KMS-11 (cell line): Measurements from ENCODE around the gene KIF7.

ENCODE experiments used
- H2AFZ ChIP-seq: fragments of 200-600 bp; sonication (generic); 2 replicates; pipeline ENCODE4 v1.6.1; 2016; ENCODE audit warnings: antibody characterized with exemption, mixed run types, low read depth
- H3K27ac ChIP-seq: fragments of 200-600 bp; sonication (generic); 2 replicates; pipeline ENCODE4 v1.6.1; 2016; ENCODE audit warnings: mild to moderate bottlenecking, mixed run types
- H3K27me3 ChIP-seq: fragments of 200-600 bp; sonication (generic); 2 replicates; pipeline ENCODE4 v1.6.1; 2017; ENCODE audit warnings: mild to moderate bottlenecking, low read depth, mixed run types, moderate library complexity; ENCODE audit not compliant: insufficient read depth
- H3K36me3 ChIP-seq: fragments of 200-600 bp; sonication (generic); 2 replicates; pipeline ENCODE4 v1.6.1; 2017; ENCODE audit warnings: mild to moderate bottlenecking, mixed run types; ENCODE audit not compliant: insufficient read depth
- H3K4me1 ChIP-seq: fragments of 200-600 bp; sonication (generic); 2 replicates; pipeline ENCODE4 v1.6.1; 2016; ENCODE audit warnings: mild to moderate bottlenecking, low read depth, mixed run types; ENCODE audit not compliant: poor library complexity, severe bottlenecking
- H3K4me2 ChIP-seq: fragments of 200-600 bp; sonication (generic); 2 replicates; pipeline ENCODE4 v1.7.0; 2016; ENCODE audit warnings: mild to moderate bottlenecking, mixed run types
- H3K4me3 ChIP-seq: fragments of 200-600 bp; sonication (generic); IDR thresholded peaks from 2 replicates; pipeline ENCODE4 v1.6.1; 2017; ENCODE audit warnings: low read depth, low read length, mixed read lengths; ENCODE audit not compliant: insufficient read depth
- H3K79me2 ChIP-seq: fragments of 200-600 bp; sonication (generic); 2 replicates; pipeline ENCODE4 v1.6.1; 2016; ENCODE audit warnings: low read depth, mixed run types; ENCODE audit not compliant: insufficient read depth
- H3K9ac ChIP-seq: fragments of 200-600 bp; sonication (generic); 2 replicates; pipeline ENCODE4 v1.6.1; 2016; ENCODE audit warnings: mild to moderate bottlenecking, mixed run types
- H4K20me1 ChIP-seq: fragments of 200-600 bp; sonication (generic); 2 replicates; pipeline ENCODE4 v1.6.1; 2016; ENCODE audit warnings: mild to moderate bottlenecking, mixed run types; ENCODE audit not compliant: insufficient read depth
- TF ChIP-seq, protein P1 (sequence below): fragments of 200-600 bp; sonication (generic); conservative IDR thresholded peaks from 2 replicates; pipeline ENCODE4 v1.6.1; 2017; ENCODE audit warnings: low read depth, mild to moderate bottlenecking, antibody characterized with exemption, low read length, moderate library complexity, mixed read lengths

The KIF7 gene

DNA sequence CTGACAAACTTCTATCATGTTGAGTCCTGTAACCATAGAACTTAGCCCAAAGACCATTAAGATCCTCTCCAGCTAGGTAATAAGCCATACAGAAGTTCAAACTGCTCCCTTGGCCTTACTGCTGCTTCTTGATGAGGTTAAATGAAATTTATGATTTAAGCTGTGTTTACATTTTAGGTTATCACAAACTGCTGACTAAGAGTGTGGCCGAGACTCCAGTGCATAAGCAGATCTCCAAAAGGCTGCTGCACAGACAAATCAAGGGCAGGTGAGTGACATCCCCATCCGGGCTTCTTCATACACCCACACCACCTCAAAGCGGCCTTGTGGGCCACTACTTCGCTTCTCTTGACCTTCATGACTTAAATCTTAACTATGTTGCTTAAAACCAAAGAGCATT, 39.0 kb downstream of the KIF7 start:
- Histone ChIP-seq H3K9ac (no peak overlapping the region), H3K79me2 (no peaks in the 10 kb centered on the region; the same call in 1 of the 2 replicates), H3K36me3 (peaks cover 30% of the 10 kb centered on the region; the same call in 1 of the 2 replicates), H3K4me3 (no peak overlapping the region), H4K20me1 (no peaks in the 10 kb centered on the region), H3K4me1 (peaks cover 14% of the 10 kb centered on the region), H3K4me2 (no peak overlapping the region), H3K27me3 (no peaks in the 10 kb centered on the region), H3K27ac (no peak overlapping the region), H2AFZ (no peak overlapping the region)
- TF ChIP-seq, protein P1, sequence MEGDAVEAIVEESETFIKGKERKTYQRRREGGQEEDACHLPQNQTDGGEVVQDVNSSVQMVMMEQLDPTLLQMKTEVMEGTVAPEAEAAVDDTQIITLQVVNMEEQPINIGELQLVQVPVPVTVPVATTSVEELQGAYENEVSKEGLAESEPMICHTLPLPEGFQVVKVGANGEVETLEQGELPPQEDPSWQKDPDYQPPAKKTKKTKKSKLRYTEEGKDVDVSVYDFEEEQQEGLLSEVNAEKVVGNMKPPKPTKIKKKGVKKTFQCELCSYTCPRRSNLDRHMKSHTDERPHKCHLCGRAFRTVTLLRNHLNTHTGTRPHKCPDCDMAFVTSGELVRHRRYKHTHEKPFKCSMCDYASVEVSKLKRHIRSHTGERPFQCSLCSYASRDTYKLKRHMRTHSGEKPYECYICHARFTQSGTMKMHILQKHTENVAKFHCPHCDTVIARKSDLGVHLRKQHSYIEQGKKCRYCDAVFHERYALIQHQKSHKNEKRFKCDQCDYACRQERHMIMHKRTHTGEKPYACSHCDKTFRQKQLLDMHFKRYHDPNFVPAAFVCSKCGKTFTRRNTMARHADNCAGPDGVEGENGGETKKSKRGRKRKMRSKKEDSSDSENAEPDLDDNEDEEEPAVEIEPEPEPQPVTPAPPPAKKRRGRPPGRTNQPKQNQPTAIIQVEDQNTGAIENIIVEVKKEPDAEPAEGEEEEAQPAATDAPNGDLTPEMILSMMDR: no peak

- peaks cover 24% of the 10 kb centered on the region for H3K4me1 ChIP-seq
- TF ChIP-seq, protein P1: no peak
- no peak overlapping the region for H3K4me3 ChIP-seq
- peaks cover 28% of the 10 kb centered on the region; the same call in 1 of the 2 replicates for H3K36me3 ChIP-seq
- H3K27me3 ChIP-seq: no peaks in the 10 kb centered on the region
- no peaks in the 10 kb centered on the region; the same call in 1 of the 2 replicates for H3K79me2 ChIP-seq
- H2AFZ ChIP-seq: no peak overlapping the region
- no peak overlapping the region for H3K27ac ChIP-seq
- no peak overlapping the region for H3K4me2 ChIP-seq
- no peak overlapping the region for H3K9ac ChIP-seq
- no peaks in the 10 kb centered on the region for H4K20me1 ChIP-seq
Observed at GRCh38 chr15:89615135-89615534, 40.1 kb downstream of the KIF7 start.

- Histone ChIP-seq H3K4me3 (no peak overlapping the region), H4K20me1 (no peaks in the 10 kb centered on the region), H2AFZ (no peak overlapping the region), H3K4me1 (peaks cover 33% of the 10 kb centered on the region), H3K79me2 (no peaks in the 10 kb centered on the region; the same call in 1 of the 2 replicates), H3K27me3 (no peaks in the 10 kb centered on the region), H3K4me2 (no peak overlapping the region), H3K27ac (no peak overlapping the region), H3K9ac (no peak overlapping the region), H3K36me3 (peaks cover 20% of the 10 kb centered on the region; the same call in 1 of the 2 replicates)
- TF ChIP-seq, protein P1: no peak
Observed at GRCh38 chr15:89614164-89614563, 41.1 kb downstream of the KIF7 start.

DNA sequence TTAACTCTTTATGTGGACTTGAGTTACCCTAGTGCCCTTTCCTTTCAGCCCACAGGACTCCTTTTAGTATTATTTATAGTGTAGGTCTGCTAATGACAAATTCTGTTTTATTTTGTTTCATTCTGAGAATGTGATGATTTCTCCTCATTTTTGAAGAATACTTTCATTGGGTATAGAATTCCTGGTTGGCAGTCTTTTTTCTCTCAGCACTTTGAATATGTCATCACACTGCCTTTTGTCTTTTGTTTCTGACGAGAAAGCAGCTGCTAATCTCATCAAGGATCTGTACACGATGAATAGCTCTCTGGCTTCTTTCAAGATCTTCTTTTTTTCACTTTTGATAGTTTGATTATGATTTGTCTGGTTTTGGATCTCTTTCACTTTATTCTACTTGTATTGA, 42.2 kb downstream of the KIF7 start:
- no peak overlapping the region for H3K9ac ChIP-seq
- TF ChIP-seq, protein P1: no peak
- no peaks in the 10 kb centered on the region for H4K20me1 ChIP-seq
- no peaks in the 10 kb centered on the region for H3K27me3 ChIP-seq
- peaks cover 38% of the 10 kb centered on the region for H3K4me1 ChIP-seq
- H3K4me3 ChIP-seq: no peak overlapping the region
- H3K27ac ChIP-seq: no peak overlapping the region
- no peak overlapping the region for H2AFZ ChIP-seq
- H3K4me2 ChIP-seq: no peak overlapping the region
- H3K36me3 ChIP-seq: peaks cover 20% of the 10 kb centered on the region; the same call in 1 of the 2 replicates
- H3K79me2 ChIP-seq: no peaks in the 10 kb centered on the region; the same call in 1 of the 2 replicates
